H1 (cell line): Measurements from ENCODE around the gene LNX2. TPM values are rescaled to one million over a fixed set of nuclear protein-coding genes. Genes with fewer than 3 reads are reported as not detected.

Experiments used
- CTCF ChIA-PET: fragments of 300-600 bp; sonication (Branson Sonifier 250); formaldehyde crosslinking; loops from one replicate; lab custom pipeline; 2021; ENCODE audit not compliant: partially characterized antibody; lab: Charles Lee
- POLR2A ChIA-PET: fragments of 300-600 bp; sonication (Branson Sonifier 250); formaldehyde crosslinking; loops from one replicate; lab custom pipeline; 2021; ENCODE audit warnings: inconsistent platforms; ENCODE audit not compliant: partially characterized antibody; lab: Charles Lee
- DNase-seq, 2 experiments: peaks; one replicate each; pipeline versions ENCODE4 v3.0.0 to v3.0.0-alpha.2; 2010 to 2022; ENCODE audit warnings: low spot score in 2 of 2, low read depth in 1 of 2, mixed read lengths in 1 of 2
- FAIRE-seq: peaks from 2 replicates; lab custom pipeline; 2011; peaks lifted over from hg19 to GRCh38; lab: Jason Lieb, UNC
- H2AFZ ChIP-seq: 2 replicates; pipeline ENCODE4 v1.8.1; 2012; ENCODE audit warnings: low read length, inconsistent platforms
- H2AK5ac ChIP-seq: 2 replicates; pipeline ENCODE4 v1.6.1; 2013; ENCODE audit warnings: low read depth, low read length
- H2BK120ac ChIP-seq: replicated peaks from 2 replicates; pipeline ENCODE3; 2013; ENCODE audit warnings: low read depth, low read length, inconsistent platforms
- H2BK12ac ChIP-seq: 2 replicates; pipeline ENCODE4 v1.6.1; 2013; ENCODE audit warnings: low read depth, low read length
- H2BK15ac ChIP-seq: 2 replicates; pipeline ENCODE4 v1.6.1; 2013; ENCODE audit warnings: low read length
- H2BK20ac ChIP-seq: 2 replicates; pipeline ENCODE4 v1.6.1; 2013; ENCODE audit warnings: low read length
- H2BK5ac ChIP-seq: 2 replicates; pipeline ENCODE4 v1.6.1; 2013; ENCODE audit warnings: low read depth, low read length
- H3K14ac ChIP-seq: 2 replicates; pipeline ENCODE4 v1.6.1; 2013; ENCODE audit warnings: inconsistent platforms; ENCODE audit not compliant: insufficient read length
- H3K18ac ChIP-seq: 2 replicates; pipeline ENCODE4 v1.6.1; 2013; ENCODE audit warnings: low read length; ENCODE audit errors: extremely low read depth
- H3K23ac ChIP-seq: 2 replicates; pipeline ENCODE4 v1.6.1; 2013; ENCODE audit warnings: inconsistent platforms; ENCODE audit not compliant: insufficient read length
- H3K23me2 ChIP-seq: 2 replicates; pipeline ENCODE4 v1.6.1; 2013; ENCODE audit warnings: low read depth, low read length
- H3K27ac ChIP-seq: 2 replicates; pipeline ENCODE4 v1.6.1; 2011; ENCODE audit warnings: low read depth, low read length, inconsistent platforms
- H3K27me3 ChIP-seq, 4 experiments: replicated peaks in 1 of 4; 1 replicate in 1 of 4; 2 replicates in 3 of 4; pipeline versions ENCODE4 v1.6.1 to v1.8.1; 2011 to 2013; ENCODE audit warnings: low read length in 3 of 4, mild to moderate bottlenecking in 3 of 4, inconsistent platforms in 2 of 4, mixed read lengths in 2 of 4, moderate library complexity in 1 of 4; ENCODE audit not compliant: control insufficient read depth in 3 of 4, insufficient read depth in 3 of 4; ENCODE audit errors: extremely low read depth in 1 of 4
- H3K36me3 ChIP-seq, 4 experiments: 2 replicates each; pipeline versions ENCODE4 v1.6.1 to v1.8.1; 2011 to 2013; ENCODE audit warnings: mild to moderate bottlenecking in 4 of 4, low read length in 3 of 4, moderate library complexity in 2 of 4, control low read depth in 1 of 4, inconsistent platforms in 1 of 4; ENCODE audit not compliant: insufficient read depth in 4 of 4, control insufficient read depth in 2 of 4
- H3K4ac ChIP-seq: replicated peaks from 2 replicates; pipeline ENCODE3; 2013; ENCODE audit warnings: low read length, low read depth, mixed read lengths, inconsistent platforms; ENCODE audit not compliant: insufficient read length
- H3K4me1 ChIP-seq, 4 experiments: replicated peaks in 1 of 4; 1 replicate in 1 of 4; 2 replicates in 3 of 4; pipeline versions ENCODE4 v1.6.1 to v1.8.1; 2011 to 2013; ENCODE audit warnings: low read length in 3 of 4, inconsistent platforms in 2 of 4, mixed read lengths in 1 of 4; ENCODE audit not compliant: insufficient read depth in 4 of 4, control insufficient read depth in 3 of 4
- H3K4me2 ChIP-seq, 2 experiments: 2 replicates each; pipeline versions ENCODE4 v1.6.1 to v1.8.1; 2011 to 2013; ENCODE audit warnings: low read depth in 2 of 2, low read length in 2 of 2, control low read depth in 1 of 2, inconsistent platforms in 1 of 2, mild to moderate bottlenecking in 1 of 2; ENCODE audit not compliant: insufficient read depth in 1 of 2
- H3K4me3 ChIP-seq, 4 experiments: fragments of 200-600, 300-600 bp in 1 of 4; sonication (generic), shearing (Covaris generic), sonication (Bioruptor Twin) in 1 of 4; 2 replicates each; pipeline versions ENCODE4 v1.5.1 to v1.8.1; 2011 to 2016; ENCODE audit warnings: low read length in 4 of 4, low read depth in 3 of 4, control low read depth in 2 of 4, inconsistent platforms in 2 of 4, mild to moderate bottlenecking in 2 of 4, mixed read lengths in 1 of 4, moderate library complexity in 1 of 4; ENCODE audit not compliant: insufficient read depth in 2 of 4; ENCODE audit errors: extremely low read depth in 1 of 4
- H3K56ac ChIP-seq: replicated peaks from 2 replicates; pipeline ENCODE3; 2013; ENCODE audit warnings: low read depth, mild to moderate bottlenecking, mixed read lengths, low read length, inconsistent platforms; ENCODE audit not compliant: insufficient read length
- H3K79me1 ChIP-seq: 2 replicates; pipeline ENCODE4 v1.6.1; 2013; ENCODE audit warnings: low read depth, low read length, control low read depth
- H3K79me2 ChIP-seq, 2 experiments: 2 replicates each; pipeline versions ENCODE4 v1.6.1 to v1.8.1; 2012 to 2013; ENCODE audit warnings: low read length in 2 of 2, mild to moderate bottlenecking in 2 of 2, inconsistent platforms in 1 of 2; ENCODE audit not compliant: insufficient read depth in 2 of 2, control insufficient read depth in 1 of 2
- H3K9ac ChIP-seq, 4 experiments: replicated peaks in 1 of 4; 1 replicate in 1 of 4; 2 replicates in 3 of 4; pipeline versions ENCODE4 v1.6.1 to v1.8.1; 2011 to 2013; ENCODE audit warnings: low read depth in 3 of 4, low read length in 3 of 4, control low read depth in 2 of 4, mild to moderate bottlenecking in 2 of 4, moderate library complexity in 2 of 4, inconsistent platforms in 1 of 4; ENCODE audit errors: extremely low read depth in 1 of 4
- H3K9me3 ChIP-seq, 2 experiments: 2 replicates each; pipeline versions ENCODE4 v1.6.1 to v1.8.1; 2012 to 2013; ENCODE audit warnings: mild to moderate bottlenecking in 2 of 2, moderate library complexity in 2 of 2, control low read depth in 1 of 2, inconsistent platforms in 1 of 2, low read depth in 1 of 2, low read length in 1 of 2, mixed read lengths in 1 of 2; ENCODE audit not compliant: insufficient read depth in 2 of 2
- H4K20me1 ChIP-seq, 2 experiments: replicated peaks in 1 of 2; 2 replicates each; pipeline versions ENCODE3 to v1.8.1; 2011 to 2013; ENCODE audit warnings: inconsistent platforms in 2 of 2, low read length in 2 of 2, mild to moderate bottlenecking in 1 of 2; ENCODE audit not compliant: insufficient read depth in 2 of 2, control insufficient read depth in 1 of 2
- H4K5ac ChIP-seq: 2 replicates; pipeline ENCODE4 v1.6.1; 2013; ENCODE audit warnings: low read length, low read depth, mixed read lengths, inconsistent platforms; ENCODE audit not compliant: insufficient read length
- H4K8ac ChIP-seq: 2 replicates; pipeline ENCODE4 v1.8.0; 2013; ENCODE audit warnings: mild to moderate bottlenecking, moderate library complexity, low read length, inconsistent platforms; ENCODE audit not compliant: insufficient read depth; ENCODE audit errors: extremely low read depth
- H4K91ac ChIP-seq: replicated peaks from 2 replicates; pipeline ENCODE3; 2013; ENCODE audit warnings: low read length, mixed read lengths, inconsistent platforms; ENCODE audit not compliant: insufficient read length
- BCL11A ChIP-seq, 2 experiments: IDR thresholded peaks; one replicate each; pipeline ENCODE4 v1.6.1; 2011; ENCODE audit warnings: low read depth in 2 of 2, low read length in 2 of 2, mild to moderate bottlenecking in 2 of 2
- CBX8 ChIP-seq: fragments of 300-800, 300-1000 bp; sonication (generic); IDR thresholded peaks from 2 replicates; pipeline ENCODE4 v1.7.1; 2016; ENCODE audit warnings: low read depth, low read length, borderline replicate concordance
- HDAC6 ChIP-seq: IDR thresholded peaks from one replicate; pipeline ENCODE4 v1.7.1; 2012; ENCODE audit warnings: low read depth, mild to moderate bottlenecking, inconsistent platforms, low read length, moderate library complexity
- KDM1A ChIP-seq: fragments of 200-600, 300-600 bp; sonication (generic); IDR thresholded peaks from 2 replicates; pipeline ENCODE4 v1.7.1; 2016; ENCODE audit warnings: mild to moderate bottlenecking, low read length, borderline replicate concordance
- SIX5 ChIP-seq: IDR thresholded peaks from 2 replicates; pipeline ENCODE4 v1.6.1; 2011; ENCODE audit warnings: mild to moderate bottlenecking, low read depth, low read length
- SRF ChIP-seq: IDR thresholded peaks from 2 replicates; pipeline ENCODE4 v1.6.1; 2011; ENCODE audit warnings: mild to moderate bottlenecking, low read depth, low read length, moderate library complexity
- SUZ12 ChIP-seq: fragments of 200-600 bp; sonication (generic); IDR thresholded peaks from 2 replicates; pipeline ENCODE4 v1.6.1; 2012; ENCODE audit warnings: mild to moderate bottlenecking, inconsistent platforms, low read length, moderate library complexity, mixed read lengths
- TBP ChIP-seq: IDR thresholded peaks from 2 replicates; pipeline ENCODE4 v1.6.1; 2011; ENCODE audit warnings: low read depth, low read length, improper control_type of control experiment
- WGBS, 2 experiments: shearing (Covaris generic) in 1 of 2; methylation state at CpG; one replicate each; pipeline versions ENCODE4 v1.1.6 to v1.1.7; 2013 to 2015; ENCODE audit warnings: low lambda C conversion rate in 2 of 2, mixed read lengths in 2 of 2, inconsistent platforms in 1 of 2, low coverage in 1 of 2, missing lambda C conversion rate in 1 of 2; ENCODE audit not compliant: insufficient replicate concordance in 2 of 2, insufficient coverage in 1 of 2, insufficient read length in 1 of 2; ENCODE audit errors: extremely low coverage in 1 of 2, missing lambda C conversion rate in 1 of 2; 5-methylcytosine and 5-hydroxymethylcytosine counted together
- polyA plus RNA-seq, 7 experiments: library from polyadenylated mRNA; depleted of rRNA in 3 of 7; stranded (reverse) in 5 of 7; unstranded in 2 of 7; fragments of >200 nt in 5 of 7; fragments of 200-250 nt in 2 of 7; gene quantifications; 1 replicate in 5 of 7; 2 replicates in 1 of 7; 4 replicates in 1 of 7; pipeline versions ENCODE4 v1.2.1 to v1.2.3, GENCODE V29; 2011 to 2013; ENCODE audit warnings: missing spikeins in 2 of 7, mixed read lengths in 2 of 7
- total RNA-seq: library from RNA; stranded (reverse); fragmentation: NEBNext Ultra II Directional; extraction: Animal tissue kit (Norgen Biotek cat#: 25700); gene quantifications from 2 replicates; pipeline ENCODE4 v1.2.1, GENCODE V29; 2021

LNX2 gene
- total and polyA plus RNA-seq, 2 of the 8 experiments (the other 6 are each of a cell fraction or from before 2014, with no cell fraction given): 6.4 to 13.9 TPM

DNA sequence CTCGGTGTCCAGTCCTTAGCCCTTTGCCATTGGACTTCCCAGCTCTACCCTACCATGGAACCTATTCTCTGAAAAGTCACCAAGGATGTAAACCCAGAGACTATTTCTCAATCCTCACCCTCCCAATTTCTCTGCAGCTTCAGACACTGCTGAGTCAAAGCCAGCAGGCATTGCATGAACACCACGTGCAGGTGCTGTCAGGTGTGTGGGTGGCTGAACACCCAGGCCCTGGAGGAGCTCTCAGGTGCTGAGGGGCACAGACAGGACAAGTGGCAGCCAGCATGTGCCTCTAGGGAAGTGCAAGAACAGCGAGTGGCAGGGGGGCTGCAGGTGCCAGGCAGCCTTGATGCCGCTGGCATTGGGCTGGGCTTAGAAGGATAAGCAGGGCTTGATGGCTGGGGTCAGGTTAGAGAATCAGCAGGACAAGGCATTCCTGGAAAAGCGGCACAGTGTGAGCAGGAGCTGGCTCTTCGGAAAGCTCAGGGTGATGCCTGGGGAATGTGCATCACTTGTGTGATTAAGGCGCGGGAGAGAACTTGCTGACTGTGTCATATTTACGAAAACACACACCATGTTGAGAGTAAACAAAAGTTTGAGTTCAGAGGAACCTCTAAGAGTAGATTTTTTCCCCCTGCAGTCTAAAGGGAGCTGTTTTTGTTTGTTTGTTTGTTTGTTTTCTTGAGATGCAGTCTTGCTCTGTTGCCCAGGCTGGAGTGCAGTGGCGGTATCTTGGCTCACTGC lies 83.8 kb downstream of the LNX2 start:
- H3K14ac ChIP-seq: no peak overlapping the region
- no peaks in the 10 kb centered on the region for H3K4me1 ChIP-seq
- no peak overlapping the region for H3K23ac ChIP-seq
- POLR2A ChIA-PET: interaction anchor here (1.7 kb wide), 1 partner anchor 84 kb away, joined by 3 read pairs; the partner anchor contains the start of gene LNX2
- no peak overlapping the region for H3K9ac ChIP-seq
- no peak overlapping the region for H2AFZ ChIP-seq
- no peaks in the 10 kb centered on the region for H3K79me2 ChIP-seq
- 92% methylated on average over 10 of the region's 10 CpGs; no CpG with 5 or more reads in 1 of the 2 experiments for WGBS, 2 experiments
- no peak overlapping the region for H3K4ac ChIP-seq
- no peaks in the 10 kb centered on the region for H3K9me3 ChIP-seq
- H3K23me2 ChIP-seq: no peaks in the 10 kb centered on the region
- no peak for FAIRE-seq
- H2AK5ac ChIP-seq: no peak overlapping the region
- H4K20me1 ChIP-seq: no peaks in the 10 kb centered on the region
- no peak overlapping the region for H2BK120ac ChIP-seq
- no peaks in the 10 kb centered on the region for H3K27me3 ChIP-seq
- no peak overlapping the region for H2BK20ac ChIP-seq
- no peaks in the 10 kb centered on the region for H3K36me3 ChIP-seq
- no peak overlapping the region for H4K91ac ChIP-seq
- H2BK15ac ChIP-seq: no peak overlapping the region
- H3K4me3 ChIP-seq: no peak overlapping the region
- H4K8ac ChIP-seq: no peak overlapping the region
- no peak overlapping the region for H3K18ac ChIP-seq
- TF ChIP-seq TBP (no peak), SRF (no peak), CBX8 (no peak), SIX5 (no peak), HDAC6 (no peak), KDM1A (no peak), SUZ12 (no peak), BCL11A (IDR thresholded peaks at IDR 0.05; ENCODE audit: low read depth in 2 of 2, low read length in 2 of 2) (no peak)
- TF ChIP-seq, all 59 proteins: peak for 0
- DNase-seq: no peak
- Histone ChIP-seq H4K5ac (no peak overlapping the region), H2BK5ac (no peak overlapping the region), H3K56ac (no peak overlapping the region), H3K27ac (no peak overlapping the region), H3K4me2 (no peak overlapping the region), H2BK12ac (no peak overlapping the region), H3K79me1 (no peaks in the 10 kb centered on the region)
- CTCF ChIA-PET: interaction anchor here (1.1 to 1.6 kb wide), 2 partner anchors 11 to 14 kb away, joined by 3 to 5 read pairs; no protein-coding TSS in a partner anchor
